ENCODE data around the gene NOTCH1.

GRCh38 chr9:136566553-136566895 is 20.7 kb upstream of the NOTCH1 start:
- no peak for TF ChIP-seq POLR2AphosphoS5 (IDR thresholded peaks at IDR 0.05; ENCODE audit: borderline replicate concordance, low read depth, low read length)
- no peak for TF ChIP-seq EZH2 (IDR thresholded peaks at IDR 0.05)

All from SK-N-MC (cell line).